Measurements from ENCODE around the gene RIMS4. TPM values are rescaled to one million over a fixed set of nuclear protein-coding genes. Genes with fewer than 3 reads are reported as not detected.

RIMS4 gene
- total RNA-seq, 1 experiment from 2014 or later = 16.3 TPM

DNA sequence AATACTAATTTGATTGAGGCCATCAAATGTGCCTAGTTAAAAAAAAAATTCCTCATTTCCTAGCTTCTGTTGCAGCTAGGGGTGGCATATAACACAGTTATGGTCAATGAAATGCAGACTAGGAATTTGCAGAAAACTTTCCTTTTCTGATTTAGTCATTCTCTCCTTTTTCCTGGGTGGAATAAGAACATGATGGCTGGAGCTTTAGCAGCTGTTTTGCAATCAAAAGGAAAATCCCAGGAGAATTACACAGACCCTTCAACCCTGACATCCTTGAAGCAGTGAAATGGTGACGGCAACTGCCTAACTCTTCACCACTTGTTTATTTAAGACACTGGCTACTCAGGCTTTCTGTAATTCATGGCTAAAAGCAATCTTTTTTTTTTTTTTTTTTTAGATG lies 23.1 kb upstream of the RIMS4 start:
- Histone ChIP-seq H2BK20ac (ENCODE audit: low read depth, low read length, poor library complexity, severe bottlenecking) (no peak overlapping the region), H3K9me3 (ENCODE audit: control insufficient read depth, low read depth, low read length) (no peaks in the 10 kb centered on the region), H3K23me2 (ENCODE audit: insufficient read length, low read depth, low read length, poor library complexity, severe bottlenecking) (no peaks in the 10 kb centered on the region), H4K20me1 (ENCODE audit: control insufficient read depth, insufficient read depth, insufficient read length) (no peaks in the 10 kb centered on the region), H3K4me2 (ENCODE audit: insufficient read depth, insufficient read length, low read length) (no peak overlapping the region), H3K27me3 (ENCODE audit: insufficient read depth, low read length) (no peaks in the 10 kb centered on the region), H3K4me1 (ENCODE audit: insufficient read depth, low read length) (peaks cover 7% of the 10 kb centered on the region; the same call in 1 of the 2 replicates), H4K5ac (ENCODE audit: insufficient read length, low read depth, low read length) (no peak overlapping the region), H2BK12ac (ENCODE audit: insufficient read length, low read depth, low read length) (no peak overlapping the region), H2BK5ac (ENCODE audit: insufficient read length, low read length) (no peak overlapping the region), H4K8ac (replicated peaks; ENCODE audit: insufficient read length, low read depth, low read length) (no peak overlapping the region), H2AFZ (ENCODE audit: low read length) (no peak overlapping the region), H2AK5ac (ENCODE audit: insufficient read length, low read length) (no peak overlapping the region), H3K14ac (ENCODE audit: insufficient read depth, low read length) (no peak overlapping the region), H2BK15ac (ENCODE audit: low read depth, low read length) (no peak overlapping the region), H3K9ac (ENCODE audit: extremely low read depth, insufficient read length, low read length) (no peak overlapping the region), H3K4ac (ENCODE audit: low read depth, low read length) (no peak overlapping the region), H3K23ac (ENCODE audit: insufficient read length, low read depth, low read length) (no peak overlapping the region), H4K91ac (ENCODE audit: insufficient read length, low read depth, low read length) (no peak overlapping the region), H2BK120ac (ENCODE audit: low read depth, low read length, poor library complexity, severe bottlenecking) (no peak overlapping the region), H3K56ac (ENCODE audit: insufficient read length, low read depth, low read length) (no peak overlapping the region), H3K79me2 (ENCODE audit: insufficient read depth, low read length) (no peaks in the 10 kb centered on the region), H3K79me1 (ENCODE audit: insufficient read depth, low read depth, low read length, poor library complexity, severe bottlenecking) (no peaks in the 10 kb centered on the region), H3T11ph (ENCODE audit: low read length) (no peak overlapping the region), H3K27ac (ENCODE audit: insufficient read length, low read depth, low read length) (no peak overlapping the region), H3K18ac (ENCODE audit: insufficient read length, low read depth, low read length) (no peak overlapping the region)
- no peak for DNase-seq
- H3K9me3 Mint-ChIP-seq = peaks cover 5 to 9% of the 10 kb centered on the region in 2 experiments; a peak in 4 of 5 replicates
- H3K4me1 Mint-ChIP-seq = peaks cover 9 to 15% of the 10 kb centered on the region in 2 experiments; a peak in 2 of 4 replicates
- TF ChIP-seq, protein P1, sequence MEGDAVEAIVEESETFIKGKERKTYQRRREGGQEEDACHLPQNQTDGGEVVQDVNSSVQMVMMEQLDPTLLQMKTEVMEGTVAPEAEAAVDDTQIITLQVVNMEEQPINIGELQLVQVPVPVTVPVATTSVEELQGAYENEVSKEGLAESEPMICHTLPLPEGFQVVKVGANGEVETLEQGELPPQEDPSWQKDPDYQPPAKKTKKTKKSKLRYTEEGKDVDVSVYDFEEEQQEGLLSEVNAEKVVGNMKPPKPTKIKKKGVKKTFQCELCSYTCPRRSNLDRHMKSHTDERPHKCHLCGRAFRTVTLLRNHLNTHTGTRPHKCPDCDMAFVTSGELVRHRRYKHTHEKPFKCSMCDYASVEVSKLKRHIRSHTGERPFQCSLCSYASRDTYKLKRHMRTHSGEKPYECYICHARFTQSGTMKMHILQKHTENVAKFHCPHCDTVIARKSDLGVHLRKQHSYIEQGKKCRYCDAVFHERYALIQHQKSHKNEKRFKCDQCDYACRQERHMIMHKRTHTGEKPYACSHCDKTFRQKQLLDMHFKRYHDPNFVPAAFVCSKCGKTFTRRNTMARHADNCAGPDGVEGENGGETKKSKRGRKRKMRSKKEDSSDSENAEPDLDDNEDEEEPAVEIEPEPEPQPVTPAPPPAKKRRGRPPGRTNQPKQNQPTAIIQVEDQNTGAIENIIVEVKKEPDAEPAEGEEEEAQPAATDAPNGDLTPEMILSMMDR (conservative IDR thresholded peaks at IDR 0.05) = no peak
- peaks cover 12% of the 10 kb centered on the region for H3K27me3 Mint-ChIP-seq (ENCODE audit: low read depth)
- WGBS (ENCODE audit: extremely low coverage, insufficient read length, low lambda C conversion rate) = no CpG with 5 or more reads among the region's 1 CpG
- H3K4me3 Mint-ChIP-seq = no peak overlapping the region
- H3K36me3 Mint-ChIP-seq (ENCODE audit: insufficient read depth in 1 of 3, low read depth in 3 of 3) = peaks cover 0 to 7% (median 0%) of the 10 kb centered on the region in 3 experiments; a peak in 3 of 7 replicates
- H3K27ac Mint-ChIP-seq = no peak overlapping the region

Measured in H9 (cell line).